Ovary (tissue), 3 donors: ENCODE measurements around the gene NIT1.

Experiments
- EP300 ChIP-seq: sonication (generic); formaldehyde crosslinking; IDR thresholded peaks from one replicate; pipeline ENCODE4 v1.6.1; 2017; ENCODE audit warnings: antibody characterized with exemption
- POLR2A ChIP-seq: fragments of 450-650 bp; IDR thresholded peaks from one replicate; pipeline ENCODE4 v1.6.1; 2017; ENCODE audit warnings: antibody characterized with exemption, mild to moderate bottlenecking, moderate library complexity
- TF ChIP-seq, protein P1 (sequence below), 3 donors: fragments of 450-650 bp in 2 of 3; fragments of 200-600 bp in 1 of 3; IDR thresholded peaks; one replicate each; pipeline versions ENCODE4 v1.5.1 to v1.8.0; 2016 to 2022; ENCODE audit warnings: antibody characterized with exemption in 3 of 3, mild to moderate bottlenecking in 1 of 3
- donor health status: DM: no; HTN: no; CAD: no.

DNA sequence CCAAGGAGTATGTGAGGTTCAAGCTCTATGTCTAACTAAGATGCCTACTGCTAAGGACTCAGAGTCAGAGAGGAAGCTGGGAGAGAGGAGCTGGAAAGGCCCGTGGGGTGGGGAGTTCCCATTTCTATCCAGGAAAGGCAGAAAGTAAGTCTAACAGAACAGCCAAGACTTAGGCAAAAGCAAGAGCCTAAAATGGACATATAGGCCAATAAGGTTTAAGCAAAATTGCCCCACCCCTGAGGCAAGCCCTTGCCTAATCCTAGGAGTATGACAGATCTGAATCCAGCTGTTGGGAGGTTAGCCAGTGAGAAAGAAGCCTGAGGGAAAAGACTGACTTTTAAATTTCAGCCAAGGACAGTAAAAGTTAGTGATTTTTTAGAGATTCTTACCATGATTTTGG lies 21.4 kb upstream of the NIT1 start:
- TF ChIP-seq, protein P1, sequence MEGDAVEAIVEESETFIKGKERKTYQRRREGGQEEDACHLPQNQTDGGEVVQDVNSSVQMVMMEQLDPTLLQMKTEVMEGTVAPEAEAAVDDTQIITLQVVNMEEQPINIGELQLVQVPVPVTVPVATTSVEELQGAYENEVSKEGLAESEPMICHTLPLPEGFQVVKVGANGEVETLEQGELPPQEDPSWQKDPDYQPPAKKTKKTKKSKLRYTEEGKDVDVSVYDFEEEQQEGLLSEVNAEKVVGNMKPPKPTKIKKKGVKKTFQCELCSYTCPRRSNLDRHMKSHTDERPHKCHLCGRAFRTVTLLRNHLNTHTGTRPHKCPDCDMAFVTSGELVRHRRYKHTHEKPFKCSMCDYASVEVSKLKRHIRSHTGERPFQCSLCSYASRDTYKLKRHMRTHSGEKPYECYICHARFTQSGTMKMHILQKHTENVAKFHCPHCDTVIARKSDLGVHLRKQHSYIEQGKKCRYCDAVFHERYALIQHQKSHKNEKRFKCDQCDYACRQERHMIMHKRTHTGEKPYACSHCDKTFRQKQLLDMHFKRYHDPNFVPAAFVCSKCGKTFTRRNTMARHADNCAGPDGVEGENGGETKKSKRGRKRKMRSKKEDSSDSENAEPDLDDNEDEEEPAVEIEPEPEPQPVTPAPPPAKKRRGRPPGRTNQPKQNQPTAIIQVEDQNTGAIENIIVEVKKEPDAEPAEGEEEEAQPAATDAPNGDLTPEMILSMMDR (IDR thresholded peaks at IDR 0.05), result no peak
- TF ChIP-seq POLR2A (no peak), EP300 (no peak)
